GM12878 (cell line): ENCODE results near the gene NOL8. TPM values are rescaled to one million over a fixed set of nuclear protein-coding genes. Genes with fewer than 3 reads are reported as not detected.

Source experiments
- BMI1 ChIP-seq: fragments of 450-650 bp; IDR thresholded peaks from 2 replicates; pipeline ENCODE4 v1.6.1; 2016; ENCODE audit warnings: mild to moderate bottlenecking, moderate library complexity, borderline replicate concordance
- HDAC6 ChIP-seq: fragments of 200-600 bp; sonication (generic); IDR thresholded peaks from one replicate; pipeline ENCODE4 v1.8.0; 2017; ENCODE audit warnings: antibody characterized with exemption; ENCODE audit not compliant: unreplicated experiment
- IRF4 ChIP-seq: IDR thresholded peaks from 2 replicates; pipeline ENCODE4 v1.6.1; 2011; ENCODE audit warnings: low read depth, low read length
- LARP7 ChIP-seq: fragments of 450-650 bp; IDR thresholded peaks from 2 replicates; pipeline ENCODE4 v1.6.1; 2017; ENCODE audit warnings: mild to moderate bottlenecking
- MTA2 ChIP-seq: fragments of 450-650 bp; IDR thresholded peaks from 2 replicates; pipeline ENCODE4 v1.6.1; 2016; ENCODE audit warnings: low read depth, mild to moderate bottlenecking, moderate library complexity
- MXI1 ChIP-seq: fragments of 150-350 bp; IDR thresholded peaks from 2 replicates; pipeline ENCODE4 v1.6.1; 2011; ENCODE audit warnings: low read depth, mild to moderate bottlenecking, inconsistent platforms, low read length, improper control_type of control experiment
- RFX5 ChIP-seq: IDR thresholded peaks from 2 replicates; pipeline ENCODE4 v1.6.1; 2011; ENCODE audit warnings: low read depth, low read length, improper control_type of control experiment
- RUNX3 ChIP-seq: IDR thresholded peaks from 2 replicates; pipeline ENCODE4 v1.6.1; 2012; ENCODE audit warnings: low read length, inconsistent platforms
- SIX5 ChIP-seq: IDR thresholded peaks from 2 replicates; pipeline ENCODE4 v1.6.1; 2011; ENCODE audit warnings: mild to moderate bottlenecking, low read depth, low read length, moderate library complexity; ENCODE audit not compliant: severe bottlenecking
- SMAD5 ChIP-seq: IDR thresholded peaks from 2 replicates; pipeline ENCODE4 v1.6.1; 2016; ENCODE audit warnings: antibody characterized with exemption, low read depth
- TCF12 ChIP-seq: IDR thresholded peaks from 2 replicates; pipeline ENCODE4 v1.6.1; 2011; ENCODE audit warnings: low read depth, mild to moderate bottlenecking, low read length
- YBX1 ChIP-seq: fragments of 450-650 bp; IDR thresholded peaks from 2 replicates; pipeline ENCODE4 v1.6.1; 2016; ENCODE audit warnings: antibody characterized with exemption
- YY1 ChIP-seq: IDR thresholded peaks from 2 replicates; pipeline ENCODE4 v1.6.1; 2011; ENCODE audit warnings: low read depth, mild to moderate bottlenecking, low read length
- ZNF274 ChIP-seq: IDR thresholded peaks from one replicate; pipeline ENCODE4 v1.8.0; 2011; ENCODE audit not compliant: insufficient read length, insufficient read depth
- ZNF384 ChIP-seq: IDR thresholded peaks from 2 replicates; pipeline ENCODE4 v1.6.1; 2012; ENCODE audit warnings: low read depth, mild to moderate bottlenecking, low read length, improper control_type of control experiment, borderline replicate concordance
- polyA plus RNA-seq, 11 experiments: library from polyadenylated mRNA; depleted of rRNA in 4 of 11; unstranded in 6 of 11; stranded (reverse) in 5 of 11; fragments of >200 nt; fragmentation: Nextera tagmentation in 4 of 11; fragmentation: Illumina TruSeq in 1 of 11; extraction: Ambion mirVana in 4 of 11; extraction: Trizol in 1 of 11; gene quantifications; 1 replicate in 1 of 11; 2 replicates in 10 of 11; pipeline versions ENCODE4 v1.2.1 to v1.2.3, GENCODE V29; 2011 to 2016; ENCODE audit warnings: inconsistent platforms in 2 of 11, missing spikeins in 2 of 11, low read depth in 1 of 11
- total RNA-seq, 4 experiments: library from RNA; depleted of rRNA in 3 of 4; stranded (reverse); fragments of >200 nt in 3 of 4; fragmentation: Illumina TruSeq in 1 of 4; extraction: Trizol in 1 of 4; gene quantifications; 2 replicates each; pipeline versions ENCODE4 v1.2.1 to v1.2.3, GENCODE V29; 2013 to 2021
- TF ChIP-seq, protein P1 (sequence below): fragments of 450-650 bp; IDR thresholded peaks from 2 replicates; pipeline ENCODE4 v1.6.1; 2017; ENCODE audit warnings: low read depth, mild to moderate bottlenecking, moderate library complexity
- TF ChIP-seq, protein P2 (sequence below): IDR thresholded peaks from 2 replicates; pipeline ENCODE4 v1.6.1; 2011; ENCODE audit warnings: borderline replicate concordance, low read depth, mild to moderate bottlenecking, moderate library complexity, low read length; ENCODE audit not compliant: insufficient read depth, poor library complexity, severe bottlenecking
- TF ChIP-seq, protein P3 (sequence below): fragments of 450-650 bp; IDR thresholded peaks from 2 replicates; pipeline ENCODE4 v1.6.1; 2017; ENCODE audit warnings: mild to moderate bottlenecking, moderate library complexity
- TF ChIP-seq, protein P4 (sequence below): IDR thresholded peaks from 2 replicates; pipeline ENCODE4 v1.6.1; 2012; ENCODE audit warnings: low read length, inconsistent platforms

NOL8 gene
- total and polyA plus RNA-seq, 10 of the 15 experiments (the other 5 are each of a cell fraction or from before 2014, with no cell fraction given) = 33.6 to 58.6 (median 49.2) TPM

DNA sequence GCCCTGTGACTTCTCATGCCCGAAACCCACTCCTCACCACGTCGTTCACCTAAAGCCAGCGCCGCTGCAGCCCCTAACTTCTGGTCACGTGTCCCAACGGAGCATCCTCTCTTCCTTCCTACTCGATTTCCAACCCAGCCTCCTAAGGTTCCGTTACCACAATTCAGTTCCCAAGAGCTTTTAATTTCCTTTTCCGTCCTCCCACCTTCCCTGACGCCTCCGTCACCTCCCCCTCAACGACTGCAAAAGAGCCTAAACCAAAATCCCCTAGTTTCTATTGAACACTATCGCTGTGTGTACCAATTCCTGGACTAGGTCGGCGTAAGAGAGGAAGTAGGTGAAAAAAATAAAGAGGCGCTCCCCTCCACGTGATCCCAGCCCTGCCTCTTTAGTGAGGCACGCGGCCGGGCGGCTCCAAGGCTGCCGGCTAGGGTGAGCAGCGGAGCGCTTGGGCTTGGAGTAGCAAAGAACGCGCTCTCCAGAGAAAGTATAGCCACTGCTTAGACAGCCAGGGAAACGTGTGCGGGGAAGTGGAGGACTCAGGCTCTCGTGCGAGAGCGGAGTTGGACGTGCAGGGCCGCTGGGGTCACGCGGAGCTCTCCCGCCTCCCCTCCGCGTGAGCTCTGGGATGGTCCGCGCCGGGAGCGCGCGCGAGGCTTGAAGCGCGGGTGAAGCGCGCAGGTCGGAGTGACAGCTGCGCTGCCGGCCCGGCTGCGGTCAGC lies at the start of gene NOL8, which contains the start of gene CENPP (continued):
- TF ChIP-seq, protein P1, sequence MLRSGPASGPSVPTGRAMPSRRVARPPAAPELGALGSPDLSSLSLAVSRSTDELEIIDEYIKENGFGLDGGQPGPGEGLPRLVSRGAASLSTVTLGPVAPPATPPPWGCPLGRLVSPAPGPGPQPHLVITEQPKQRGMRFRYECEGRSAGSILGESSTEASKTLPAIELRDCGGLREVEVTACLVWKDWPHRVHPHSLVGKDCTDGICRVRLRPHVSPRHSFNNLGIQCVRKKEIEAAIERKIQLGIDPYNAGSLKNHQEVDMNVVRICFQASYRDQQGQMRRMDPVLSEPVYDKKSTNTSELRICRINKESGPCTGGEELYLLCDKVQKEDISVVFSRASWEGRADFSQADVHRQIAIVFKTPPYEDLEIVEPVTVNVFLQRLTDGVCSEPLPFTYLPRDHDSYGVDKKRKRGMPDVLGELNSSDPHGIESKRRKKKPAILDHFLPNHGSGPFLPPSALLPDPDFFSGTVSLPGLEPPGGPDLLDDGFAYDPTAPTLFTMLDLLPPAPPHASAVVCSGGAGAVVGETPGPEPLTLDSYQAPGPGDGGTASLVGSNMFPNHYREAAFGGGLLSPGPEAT = peak; percentile 99
- TF ChIP-seq TCF12 (peak; percentile 87), LARP7 (peak; percentile 82), SIX5 (peak; percentile 61), YY1 (no peak; the same call in none of the 2 replicates), YBX1 (no peak), ZNF384 (peak; percentile 96), IRF4 (peak; percentile 55), RFX5 (no peak; the same call in 1 of the 2 replicates), HDAC6 (no peak), MXI1 (peak; percentile 95), RUNX3 (peak; percentile 73), SMAD5 (peak; percentile 65; the same call in 1 of the 2 replicates), ZNF274 (no peak), MTA2 (0 out of 2 replicates have a peak, but pooled peaks have one; percentile 1), BMI1 (0 out of 2 replicates have a peak, but pooled peaks have one; percentile 33)
- TF ChIP-seq, protein P2, sequence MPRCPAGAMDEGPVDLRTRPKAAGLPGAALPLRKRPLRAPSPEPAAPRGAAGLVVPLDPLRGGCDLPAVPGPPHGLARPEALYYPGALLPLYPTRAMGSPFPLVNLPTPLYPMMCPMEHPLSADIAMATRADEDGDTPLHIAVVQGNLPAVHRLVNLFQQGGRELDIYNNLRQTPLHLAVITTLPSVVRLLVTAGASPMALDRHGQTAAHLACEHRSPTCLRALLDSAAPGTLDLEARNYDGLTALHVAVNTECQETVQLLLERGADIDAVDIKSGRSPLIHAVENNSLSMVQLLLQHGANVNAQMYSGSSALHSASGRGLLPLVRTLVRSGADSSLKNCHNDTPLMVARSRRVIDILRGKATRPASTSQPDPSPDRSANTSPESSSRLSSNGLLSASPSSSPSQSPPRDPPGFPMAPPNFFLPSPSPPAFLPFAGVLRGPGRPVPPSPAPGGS = no peak
- TF ChIP-seq, protein P3, sequence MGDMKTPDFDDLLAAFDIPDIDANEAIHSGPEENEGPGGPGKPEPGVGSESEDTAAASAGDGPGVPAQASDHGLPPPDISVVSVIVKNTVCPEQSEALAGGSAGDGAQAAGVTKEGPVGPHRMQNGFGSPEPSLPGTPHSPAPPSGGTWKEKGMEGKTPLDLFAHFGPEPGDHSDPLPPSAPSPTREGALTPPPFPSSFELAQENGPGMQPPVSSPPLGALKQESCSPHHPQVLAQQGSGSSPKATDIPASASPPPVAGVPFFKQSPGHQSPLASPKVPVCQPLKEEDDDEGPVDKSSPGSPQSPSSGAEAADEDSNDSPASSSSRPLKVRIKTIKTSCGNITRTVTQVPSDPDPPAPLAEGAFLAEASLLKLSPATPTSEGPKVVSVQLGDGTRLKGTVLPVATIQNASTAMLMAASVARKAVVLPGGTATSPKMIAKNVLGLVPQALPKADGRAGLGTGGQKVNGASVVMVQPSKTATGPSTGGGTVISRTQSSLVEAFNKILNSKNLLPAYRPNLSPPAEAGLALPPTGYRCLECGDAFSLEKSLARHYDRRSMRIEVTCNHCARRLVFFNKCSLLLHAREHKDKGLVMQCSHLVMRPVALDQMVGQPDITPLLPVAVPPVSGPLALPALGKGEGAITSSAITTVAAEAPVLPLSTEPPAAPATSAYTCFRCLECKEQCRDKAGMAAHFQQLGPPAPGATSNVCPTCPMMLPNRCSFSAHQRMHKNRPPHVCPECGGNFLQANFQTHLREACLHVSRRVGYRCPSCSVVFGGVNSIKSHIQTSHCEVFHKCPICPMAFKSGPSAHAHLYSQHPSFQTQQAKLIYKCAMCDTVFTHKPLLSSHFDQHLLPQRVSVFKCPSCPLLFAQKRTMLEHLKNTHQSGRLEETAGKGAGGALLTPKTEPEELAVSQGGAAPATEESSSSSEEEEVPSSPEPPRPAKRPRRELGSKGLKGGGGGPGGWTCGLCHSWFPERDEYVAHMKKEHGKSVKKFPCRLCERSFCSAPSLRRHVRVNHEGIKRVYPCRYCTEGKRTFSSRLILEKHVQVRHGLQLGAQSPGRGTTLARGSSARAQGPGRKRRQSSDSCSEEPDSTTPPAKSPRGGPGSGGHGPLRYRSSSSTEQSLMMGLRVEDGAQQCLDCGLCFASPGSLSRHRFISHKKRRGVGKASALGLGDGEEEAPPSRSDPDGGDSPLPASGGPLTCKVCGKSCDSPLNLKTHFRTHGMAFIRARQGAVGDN = 0 out of 2 replicates have a peak, but pooled peaks have one; percentile 51
- TF ChIP-seq, protein P4, sequence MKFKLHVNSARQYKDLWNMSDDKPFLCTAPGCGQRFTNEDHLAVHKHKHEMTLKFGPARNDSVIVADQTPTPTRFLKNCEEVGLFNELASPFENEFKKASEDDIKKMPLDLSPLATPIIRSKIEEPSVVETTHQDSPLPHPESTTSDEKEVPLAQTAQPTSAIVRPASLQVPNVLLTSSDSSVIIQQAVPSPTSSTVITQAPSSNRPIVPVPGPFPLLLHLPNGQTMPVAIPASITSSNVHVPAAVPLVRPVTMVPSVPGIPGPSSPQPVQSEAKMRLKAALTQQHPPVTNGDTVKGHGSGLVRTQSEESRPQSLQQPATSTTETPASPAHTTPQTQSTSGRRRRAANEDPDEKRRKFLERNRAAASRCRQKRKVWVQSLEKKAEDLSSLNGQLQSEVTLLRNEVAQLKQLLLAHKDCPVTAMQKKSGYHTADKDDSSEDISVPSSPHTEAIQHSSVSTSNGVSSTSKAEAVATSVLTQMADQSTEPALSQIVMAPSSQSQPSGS = no peak
